HUDEP-2 (cell line): ENCODE results near the gene GLTPD2.

Experiments
- DNase-seq, 76 experiments: peaks; one replicate each; lab custom pipeline; 2025; ENCODE audit not compliant: unreplicated experiment in 76 of 76; lab: John Stamatoyannopoulos, UW

The GLTPD2 gene

GRCh38 chr17:4769628-4770027, 19.1 kb upstream of the GLTPD2 start:
- no peak for DNase-seq

GRCh38 chr17:4771519-4772234, 17.1 kb upstream of the GLTPD2 start, which contains the start of gene TM4SF5:
Gene TM4SF5, plus strand, starts transcription at chr17:4771886. Its CDS starts 37 bp downstream, at chr17:4771923.
- DNase-seq, result no peak

GRCh38 chr17:4772235-4772613, 16.5 kb upstream of the GLTPD2 start:
- no peak for DNase-seq

- DNase-seq, result no peak
Measured at GRCh38 chr17:4777969-4778760, 10.6 kb upstream of the GLTPD2 start.

- DNase-seq, result no peak
Measured at GRCh38 chr17:4780325-4780955, 8.3 kb upstream of the GLTPD2 start.

GRCh38 chr17:4782652-4783051, 6.1 kb upstream of the GLTPD2 start:
- DNase-seq, result no peak

- DNase-seq, result no peak
Measured at GRCh38 chr17:4785311-4786105, 3.3 kb upstream of the GLTPD2 start.

GRCh38 chr17:4786106-4786511, 2.7 kb upstream of the GLTPD2 start, which contains the start of gene VMO1:
Gene VMO1, minus strand, starts transcription at chr17:4786364. Its CDS starts 12 bp downstream, at chr17:4786352.
- DNase-seq, result no peak

- DNase-seq, result no peak
Measured at GRCh38 chr17:4786516-4786915, 2.2 kb upstream of the GLTPD2 start.

GRCh38 chr17:4788159-4788806, 481 bp upstream of the GLTPD2 start:
- no peak for DNase-seq

- DNase-seq, result peak in 1 of 76 experiments; percentile 33
Measured at GRCh38 chr17:4789701-4789950, 862 bp downstream of the GLTPD2 start.

GRCh38 chr17:4789951-4790704, 1.4 kb downstream of the GLTPD2 start:
- DNase-seq, result peak in 72 of 76 experiments; percentile 21 to 85 (median 72)

GRCh38 chr17:4790705-4791088, 1.9 kb downstream of the GLTPD2 start:
- no peak for DNase-seq

- DNase-seq, result no peak
Measured at GRCh38 chr17:4795168-4795567, 6.4 kb downstream of the GLTPD2 start.

- peak in 30 of 76 experiments; percentile 5 to 46 (median 21) for DNase-seq
Measured at GRCh38 chr17:4796552-4796920, 7.8 kb downstream of the GLTPD2 start.

GRCh38 chr17:4800462-4801196, 11.9 kb downstream of the GLTPD2 start:
- no peak for DNase-seq

- no peak for DNase-seq
Measured at GRCh38 chr17:4802228-4802627, 13.5 kb downstream of the GLTPD2 start, which contains the start of gene C17orf114. Gene C17orf114, minus strand, starts transcription at chr17:4802328.

- peak in 1 of 76 experiments; percentile 31 for DNase-seq
Measured at GRCh38 chr17:4806456-4806776, 17.7 kb downstream of the GLTPD2 start.
